Panc1 (cell line): ENCODE data around the gene C2CD3.

ENCODE experiments used
- POLR2AphosphoS5 ChIP-seq: IDR thresholded peaks from 2 replicates; pipeline ENCODE4 v1.6.1; 2012; ENCODE audit warnings: mild to moderate bottlenecking, low read depth, low read length, moderate library complexity
- TCF7L2 ChIP-seq: IDR thresholded peaks from 2 replicates; pipeline ENCODE4 v1.6.1; 2011; ENCODE audit warnings: mild to moderate bottlenecking, low read depth, low read length, inconsistent platforms
- TF ChIP-seq, protein P1 (sequence below): fragments of 450-650 bp; IDR thresholded peaks from 2 replicates; pipeline ENCODE4 v1.5.1; 2017; ENCODE audit warnings: mild to moderate bottlenecking
- TF ChIP-seq, protein P2 (sequence below), 2 experiments: IDR thresholded peaks; 2 replicates each; pipeline ENCODE4 v1.6.1; 2011 to 2012; ENCODE audit warnings: low read depth in 2 of 2, control low read depth in 1 of 2, low read length in 1 of 2, mild to moderate bottlenecking in 1 of 2, moderate library complexity in 1 of 2; ENCODE audit not compliant: insufficient read depth in 1 of 2

DNA sequence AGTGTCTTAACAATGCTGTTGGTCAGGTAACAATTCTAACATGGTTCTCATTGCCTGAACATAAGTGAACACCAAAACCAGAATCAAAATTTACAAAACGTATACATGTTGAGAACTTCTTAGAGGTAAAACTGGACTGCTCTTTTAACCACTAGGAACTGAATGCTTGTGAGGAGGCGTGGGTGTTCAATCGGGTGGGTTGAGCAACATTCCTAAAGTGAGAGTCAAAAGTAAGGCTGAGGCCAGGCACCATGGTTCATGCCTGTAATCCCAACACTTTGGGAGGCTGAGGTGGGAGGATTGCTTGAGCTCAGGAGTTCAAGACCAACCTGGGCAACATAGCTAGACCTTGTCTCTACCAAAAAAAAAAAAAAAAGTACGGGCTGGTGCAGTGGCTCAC lies 11.8 kb upstream of the C2CD3 start:
- TF ChIP-seq, protein P1, sequence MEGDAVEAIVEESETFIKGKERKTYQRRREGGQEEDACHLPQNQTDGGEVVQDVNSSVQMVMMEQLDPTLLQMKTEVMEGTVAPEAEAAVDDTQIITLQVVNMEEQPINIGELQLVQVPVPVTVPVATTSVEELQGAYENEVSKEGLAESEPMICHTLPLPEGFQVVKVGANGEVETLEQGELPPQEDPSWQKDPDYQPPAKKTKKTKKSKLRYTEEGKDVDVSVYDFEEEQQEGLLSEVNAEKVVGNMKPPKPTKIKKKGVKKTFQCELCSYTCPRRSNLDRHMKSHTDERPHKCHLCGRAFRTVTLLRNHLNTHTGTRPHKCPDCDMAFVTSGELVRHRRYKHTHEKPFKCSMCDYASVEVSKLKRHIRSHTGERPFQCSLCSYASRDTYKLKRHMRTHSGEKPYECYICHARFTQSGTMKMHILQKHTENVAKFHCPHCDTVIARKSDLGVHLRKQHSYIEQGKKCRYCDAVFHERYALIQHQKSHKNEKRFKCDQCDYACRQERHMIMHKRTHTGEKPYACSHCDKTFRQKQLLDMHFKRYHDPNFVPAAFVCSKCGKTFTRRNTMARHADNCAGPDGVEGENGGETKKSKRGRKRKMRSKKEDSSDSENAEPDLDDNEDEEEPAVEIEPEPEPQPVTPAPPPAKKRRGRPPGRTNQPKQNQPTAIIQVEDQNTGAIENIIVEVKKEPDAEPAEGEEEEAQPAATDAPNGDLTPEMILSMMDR = no peak
- TF ChIP-seq POLR2AphosphoS5 (no peak), TCF7L2 (no peak)
- TF ChIP-seq, protein P2, sequence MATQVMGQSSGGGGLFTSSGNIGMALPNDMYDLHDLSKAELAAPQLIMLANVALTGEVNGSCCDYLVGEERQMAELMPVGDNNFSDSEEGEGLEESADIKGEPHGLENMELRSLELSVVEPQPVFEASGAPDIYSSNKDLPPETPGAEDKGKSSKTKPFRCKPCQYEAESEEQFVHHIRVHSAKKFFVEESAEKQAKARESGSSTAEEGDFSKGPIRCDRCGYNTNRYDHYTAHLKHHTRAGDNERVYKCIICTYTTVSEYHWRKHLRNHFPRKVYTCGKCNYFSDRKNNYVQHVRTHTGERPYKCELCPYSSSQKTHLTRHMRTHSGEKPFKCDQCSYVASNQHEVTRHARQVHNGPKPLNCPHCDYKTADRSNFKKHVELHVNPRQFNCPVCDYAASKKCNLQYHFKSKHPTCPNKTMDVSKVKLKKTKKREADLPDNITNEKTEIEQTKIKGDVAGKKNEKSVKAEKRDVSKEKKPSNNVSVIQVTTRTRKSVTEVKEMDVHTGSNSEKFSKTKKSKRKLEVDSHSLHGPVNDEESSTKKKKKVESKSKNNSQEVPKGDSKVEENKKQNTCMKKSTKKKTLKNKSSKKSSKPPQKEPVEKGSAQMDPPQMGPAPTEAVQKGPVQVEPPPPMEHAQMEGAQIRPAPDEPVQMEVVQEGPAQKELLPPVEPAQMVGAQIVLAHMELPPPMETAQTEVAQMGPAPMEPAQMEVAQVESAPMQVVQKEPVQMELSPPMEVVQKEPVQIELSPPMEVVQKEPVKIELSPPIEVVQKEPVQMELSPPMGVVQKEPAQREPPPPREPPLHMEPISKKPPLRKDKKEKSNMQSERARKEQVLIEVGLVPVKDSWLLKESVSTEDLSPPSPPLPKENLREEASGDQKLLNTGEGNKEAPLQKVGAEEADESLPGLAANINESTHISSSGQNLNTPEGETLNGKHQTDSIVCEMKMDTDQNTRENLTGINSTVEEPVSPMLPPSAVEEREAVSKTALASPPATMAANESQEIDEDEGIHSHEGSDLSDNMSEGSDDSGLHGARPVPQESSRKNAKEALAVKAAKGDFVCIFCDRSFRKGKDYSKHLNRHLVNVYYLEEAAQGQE (IDR thresholded peaks at IDR 0.05; ENCODE audit: insufficient read depth in 1 of 2, low read depth in 2 of 2, low read length in 1 of 2) = no peak
